Measurements from ENCODE around the gene CMSS1.

CMSS1 gene

GRCh38 chr3:99825004-99825640 is 7.5 kb downstream of the CMSS1 start:
- in situ Hi-C loops (cut with HindIII; ENCODE audit: low sequenced_read_pairs) = no loop called here
- TF ChIP-seq, protein P1, sequence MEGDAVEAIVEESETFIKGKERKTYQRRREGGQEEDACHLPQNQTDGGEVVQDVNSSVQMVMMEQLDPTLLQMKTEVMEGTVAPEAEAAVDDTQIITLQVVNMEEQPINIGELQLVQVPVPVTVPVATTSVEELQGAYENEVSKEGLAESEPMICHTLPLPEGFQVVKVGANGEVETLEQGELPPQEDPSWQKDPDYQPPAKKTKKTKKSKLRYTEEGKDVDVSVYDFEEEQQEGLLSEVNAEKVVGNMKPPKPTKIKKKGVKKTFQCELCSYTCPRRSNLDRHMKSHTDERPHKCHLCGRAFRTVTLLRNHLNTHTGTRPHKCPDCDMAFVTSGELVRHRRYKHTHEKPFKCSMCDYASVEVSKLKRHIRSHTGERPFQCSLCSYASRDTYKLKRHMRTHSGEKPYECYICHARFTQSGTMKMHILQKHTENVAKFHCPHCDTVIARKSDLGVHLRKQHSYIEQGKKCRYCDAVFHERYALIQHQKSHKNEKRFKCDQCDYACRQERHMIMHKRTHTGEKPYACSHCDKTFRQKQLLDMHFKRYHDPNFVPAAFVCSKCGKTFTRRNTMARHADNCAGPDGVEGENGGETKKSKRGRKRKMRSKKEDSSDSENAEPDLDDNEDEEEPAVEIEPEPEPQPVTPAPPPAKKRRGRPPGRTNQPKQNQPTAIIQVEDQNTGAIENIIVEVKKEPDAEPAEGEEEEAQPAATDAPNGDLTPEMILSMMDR (IDR thresholded peaks at IDR 0.05; ENCODE audit: low read depth, low read length, missing control alignments) = no peak
- DNase-seq (ENCODE audit: low read depth) = no peak
- H3K4me3 ChIP-seq (ENCODE audit: low read depth, low read length) = no peak overlapping the region

GRCh38 chr3:99829844-99830243 is 12.2 kb downstream of the CMSS1 start:
- DNase-seq (ENCODE audit: low read depth) = no peak
- H3K4me3 ChIP-seq (ENCODE audit: low read depth, low read length) = no peak overlapping the region
- in situ Hi-C loops (cut with HindIII; ENCODE audit: low sequenced_read_pairs) = no loop called here
- TF ChIP-seq, protein P1 (IDR thresholded peaks at IDR 0.05; ENCODE audit: low read depth, low read length, missing control alignments) = no peak

DNA sequence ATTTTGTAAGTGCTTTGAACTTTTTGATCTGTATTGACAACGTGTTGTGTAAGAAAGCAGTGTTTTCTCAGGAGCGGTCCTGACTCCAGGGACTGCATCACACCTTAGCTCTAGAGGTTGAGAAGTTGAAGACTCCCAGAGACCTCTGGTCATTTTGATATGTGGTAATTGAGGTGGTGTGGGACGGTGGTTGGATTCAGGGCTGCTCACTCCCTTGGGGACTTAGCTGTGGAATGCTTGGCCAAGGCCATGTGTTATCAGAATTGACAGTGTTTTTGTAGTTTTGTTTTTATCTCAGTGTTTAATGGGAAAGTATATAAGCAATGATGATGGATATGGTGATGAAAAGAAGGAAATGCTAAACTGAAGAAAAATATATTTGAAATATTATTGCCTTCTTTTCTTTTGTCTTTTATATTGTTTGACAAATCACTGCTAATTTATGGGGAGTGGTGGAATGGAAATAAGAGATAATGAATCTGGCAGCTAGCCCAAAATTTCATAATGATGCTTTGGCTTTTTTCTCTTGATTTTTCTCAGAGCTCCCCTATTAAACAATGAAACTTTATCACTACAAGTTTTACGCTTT is 16.0 kb downstream of the CMSS1 start:
- no peak overlapping the region for H3K4me3 ChIP-seq (ENCODE audit: low read depth, low read length)
- TF ChIP-seq, protein P1 (IDR thresholded peaks at IDR 0.05; ENCODE audit: low read depth, low read length, missing control alignments) = no peak
- in situ Hi-C loops (cut with HindIII; ENCODE audit: low sequenced_read_pairs) = no loop called here
- DNase-seq (ENCODE audit: low read depth) = no peak

- DNase-seq (ENCODE audit: low read depth) = no peak
- H3K4me3 ChIP-seq (ENCODE audit: low read depth, low read length) = no peak overlapping the region
- TF ChIP-seq, protein P1 (IDR thresholded peaks at IDR 0.05; ENCODE audit: low read depth, low read length, missing control alignments) = no peak
- in situ Hi-C loops (cut with HindIII; ENCODE audit: low sequenced_read_pairs) = no loop called here
Measured at GRCh38 chr3:99834211-99834957, 16.7 kb downstream of the CMSS1 start.

DNA sequence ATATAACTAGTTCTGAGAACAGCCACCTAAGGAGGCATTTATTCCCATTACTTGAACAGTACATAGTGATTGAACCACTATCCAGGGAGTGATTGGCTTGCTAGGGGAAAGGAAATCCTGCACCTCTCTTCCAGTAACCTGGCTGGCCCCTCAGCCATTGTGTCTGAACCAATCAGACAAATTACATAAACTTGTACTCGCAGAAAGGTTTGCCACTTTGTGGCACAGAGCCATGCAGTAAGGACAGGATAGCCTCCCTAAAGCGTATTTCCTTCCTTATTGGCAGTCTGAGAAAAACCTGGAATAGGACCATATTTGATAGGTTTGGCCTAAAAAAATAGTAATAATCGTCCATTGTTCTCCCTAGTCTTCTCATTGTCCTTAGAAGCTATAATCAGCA is 19.0 kb downstream of the CMSS1 start:
- no peak for DNase-seq (ENCODE audit: low read depth)
- TF ChIP-seq, protein P1 (IDR thresholded peaks at IDR 0.05; ENCODE audit: low read depth, low read length, missing control alignments) = no peak
- in situ Hi-C loops (cut with HindIII; ENCODE audit: low sequenced_read_pairs) = no loop called here
- H3K4me3 ChIP-seq (ENCODE audit: low read depth, low read length) = no peak overlapping the region

GRCh38 chr3:99837715-99838114 is 20.1 kb downstream of the CMSS1 start:
- H3K4me3 ChIP-seq (ENCODE audit: low read depth, low read length) = no peak overlapping the region
- in situ Hi-C loops (cut with HindIII; ENCODE audit: low sequenced_read_pairs) = no loop called here
- TF ChIP-seq, protein P1 (IDR thresholded peaks at IDR 0.05; ENCODE audit: low read depth, low read length, missing control alignments) = no peak
- no peak for DNase-seq (ENCODE audit: low read depth)
